NOMO-1 treated with DMSO at 0.1 percent for 48 hours (cell line): ENCODE measurements around the gene CDC6.

ENCODE experiments used
- DNase-seq: peaks from one replicate; lab custom pipeline; 2025; ENCODE audit not compliant: unreplicated experiment; lab: John Stamatoyannopoulos, UW

The CDC6 gene

DNA sequence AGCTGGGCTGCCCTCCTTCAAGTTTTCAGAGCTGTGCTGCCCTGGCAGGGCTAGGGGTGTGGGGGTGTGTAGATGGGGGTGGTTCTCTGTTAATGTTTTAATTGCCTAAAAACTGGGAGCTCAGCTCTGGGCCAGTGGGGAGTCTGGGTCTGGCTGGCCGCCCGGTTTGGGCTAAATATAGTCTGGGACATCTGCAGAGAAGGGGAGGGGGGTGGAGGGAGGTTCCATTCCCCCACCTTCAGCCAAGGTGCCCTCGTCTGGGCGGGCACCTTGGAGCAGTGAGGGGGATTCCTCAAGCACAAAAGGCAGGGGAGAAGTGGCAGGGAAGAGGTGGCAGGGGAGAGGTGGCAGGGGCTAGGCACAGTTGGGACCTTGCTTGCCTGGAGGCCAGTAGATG, 34.3 kb downstream of the CDC6 start:
- DNase-seq, result no peak

DNA sequence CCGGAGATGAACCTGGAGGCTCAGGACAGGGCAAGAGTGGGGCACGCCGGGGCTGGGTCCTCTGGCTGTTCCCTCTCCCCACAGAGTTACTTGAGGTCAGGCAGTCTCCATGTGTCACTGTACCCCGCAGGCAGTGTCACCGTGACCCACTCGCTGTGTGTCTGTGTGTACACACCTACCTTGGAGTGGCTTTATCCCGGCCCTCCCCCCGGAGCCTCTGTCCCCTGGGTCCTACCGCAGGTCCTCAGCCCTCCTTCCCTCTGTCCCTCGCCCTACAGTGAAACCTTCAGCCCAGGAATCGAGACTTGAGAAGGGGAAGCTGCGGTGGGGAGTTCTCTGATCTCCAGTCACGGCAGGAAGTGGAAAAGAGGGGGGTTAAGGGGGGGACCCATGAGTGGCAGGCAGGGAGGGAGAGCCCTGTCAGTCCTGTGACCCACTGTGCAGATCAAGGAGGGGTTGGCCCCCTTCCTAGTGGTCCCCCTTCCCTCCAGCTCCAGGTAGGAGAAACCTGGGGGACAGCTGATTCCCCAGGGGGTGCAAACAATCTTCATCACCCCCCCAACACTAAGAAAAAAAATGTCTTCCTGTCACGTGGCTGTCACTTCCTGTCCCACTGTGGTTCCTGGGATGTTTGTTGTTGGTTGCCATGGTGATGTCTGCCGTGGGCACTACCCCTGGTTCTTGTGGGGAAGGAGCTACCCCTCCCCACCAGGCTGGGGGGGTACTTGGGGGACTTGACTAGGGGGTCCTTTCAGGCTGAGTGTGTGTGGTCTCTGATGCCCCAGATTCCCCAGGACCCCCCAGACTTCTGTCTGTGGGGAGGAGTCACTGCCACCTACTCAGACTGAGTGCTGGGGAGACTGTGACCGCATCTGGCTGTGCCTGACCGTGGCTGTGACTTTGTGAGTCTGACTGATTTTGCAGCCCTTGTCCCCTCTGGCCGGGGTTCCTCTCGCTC, 35.0 kb downstream of the CDC6 start:
- peak; percentile 98 for DNase-seq

DNA sequence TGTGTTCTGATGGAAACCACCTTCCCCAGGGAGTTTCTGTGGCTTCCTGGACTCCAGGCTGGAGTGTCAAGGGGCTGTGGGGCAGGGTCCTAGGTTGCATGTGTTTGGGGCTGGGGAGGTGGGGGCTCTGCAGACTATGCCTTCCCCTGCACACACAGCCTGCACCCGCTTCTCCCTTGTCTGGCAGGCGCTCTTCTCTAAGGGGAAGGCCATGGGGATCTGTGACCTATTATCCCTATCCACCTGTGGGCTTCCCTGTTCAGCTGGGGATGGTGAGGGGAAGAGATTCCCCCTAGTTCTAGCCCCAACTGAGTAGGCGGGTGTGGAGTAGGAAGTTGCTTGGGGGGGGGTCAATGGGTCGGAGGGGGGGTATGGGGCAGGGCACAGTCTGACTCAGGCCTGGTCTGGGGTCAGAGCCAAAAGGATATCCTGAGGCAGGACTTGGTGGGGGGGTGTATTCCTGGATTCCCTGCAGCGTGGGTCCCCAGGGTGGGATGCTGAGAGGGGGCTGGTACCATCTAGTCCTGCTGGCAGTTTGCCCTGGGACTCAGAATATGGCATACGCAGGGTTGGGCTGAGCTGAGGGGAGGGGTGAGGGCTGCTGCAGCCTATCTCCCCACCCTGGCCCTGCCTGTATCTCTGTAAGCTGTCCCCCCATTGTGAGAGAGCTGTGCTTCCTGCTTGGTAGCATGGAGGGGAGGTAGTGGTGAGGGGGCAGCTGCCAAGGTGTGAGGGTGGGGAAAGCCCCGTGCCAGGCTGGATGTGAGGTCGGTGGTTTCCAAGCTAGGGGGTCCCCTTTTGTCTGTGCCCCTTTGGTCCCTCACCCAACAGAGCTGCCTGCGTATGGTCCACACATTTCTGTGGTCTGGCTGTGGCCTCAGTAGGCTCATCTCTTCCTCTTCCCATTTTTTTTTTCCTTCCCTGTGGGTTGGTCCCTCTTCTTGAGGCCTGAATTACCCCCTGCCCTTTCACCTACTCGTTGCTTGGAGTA, 36.0 kb downstream of the CDC6 start:
- no peak for DNase-seq

DNA sequence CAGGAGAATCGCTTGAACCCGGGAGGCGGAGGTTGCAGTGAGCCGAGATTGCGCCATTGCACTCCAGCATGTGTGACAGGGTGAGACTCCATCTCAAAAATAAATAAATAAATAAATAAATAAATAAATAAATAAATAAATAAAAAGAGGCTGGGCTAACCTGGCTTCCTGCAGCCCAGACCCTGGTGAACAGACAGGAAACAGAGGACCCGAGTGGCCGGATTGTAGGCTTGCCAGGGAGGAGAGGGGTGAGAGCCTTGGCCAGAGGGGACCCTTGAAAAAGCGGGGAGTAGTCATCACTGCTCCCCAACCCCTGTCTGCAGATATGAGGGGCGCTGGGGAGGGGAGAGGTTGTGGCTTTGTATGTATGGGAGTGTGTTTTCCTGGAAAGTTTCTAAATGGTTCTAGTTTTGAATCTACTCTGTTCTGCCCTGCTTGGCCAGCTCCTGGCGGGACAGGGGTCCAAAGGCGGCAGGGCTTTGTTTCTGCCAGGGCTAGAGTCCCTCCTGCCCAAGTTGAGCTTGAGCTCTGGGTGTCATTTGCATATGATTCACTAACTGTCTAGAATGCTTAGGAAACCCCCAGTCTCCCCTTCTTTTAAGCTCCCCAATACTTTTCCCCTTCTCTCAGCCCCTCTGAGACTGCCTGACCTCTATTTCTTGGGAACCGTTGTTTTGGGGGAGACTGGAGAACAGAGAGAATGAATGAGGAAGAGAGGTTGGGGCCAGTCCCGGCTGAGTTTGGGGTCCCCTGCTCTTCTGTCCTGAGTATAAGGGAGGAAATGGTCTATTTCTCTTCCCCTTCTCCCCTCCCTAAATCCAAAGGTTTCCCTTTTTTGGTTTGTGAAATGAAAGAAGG, 37.7 kb downstream of the CDC6 start:
- no peak for DNase-seq

DNA sequence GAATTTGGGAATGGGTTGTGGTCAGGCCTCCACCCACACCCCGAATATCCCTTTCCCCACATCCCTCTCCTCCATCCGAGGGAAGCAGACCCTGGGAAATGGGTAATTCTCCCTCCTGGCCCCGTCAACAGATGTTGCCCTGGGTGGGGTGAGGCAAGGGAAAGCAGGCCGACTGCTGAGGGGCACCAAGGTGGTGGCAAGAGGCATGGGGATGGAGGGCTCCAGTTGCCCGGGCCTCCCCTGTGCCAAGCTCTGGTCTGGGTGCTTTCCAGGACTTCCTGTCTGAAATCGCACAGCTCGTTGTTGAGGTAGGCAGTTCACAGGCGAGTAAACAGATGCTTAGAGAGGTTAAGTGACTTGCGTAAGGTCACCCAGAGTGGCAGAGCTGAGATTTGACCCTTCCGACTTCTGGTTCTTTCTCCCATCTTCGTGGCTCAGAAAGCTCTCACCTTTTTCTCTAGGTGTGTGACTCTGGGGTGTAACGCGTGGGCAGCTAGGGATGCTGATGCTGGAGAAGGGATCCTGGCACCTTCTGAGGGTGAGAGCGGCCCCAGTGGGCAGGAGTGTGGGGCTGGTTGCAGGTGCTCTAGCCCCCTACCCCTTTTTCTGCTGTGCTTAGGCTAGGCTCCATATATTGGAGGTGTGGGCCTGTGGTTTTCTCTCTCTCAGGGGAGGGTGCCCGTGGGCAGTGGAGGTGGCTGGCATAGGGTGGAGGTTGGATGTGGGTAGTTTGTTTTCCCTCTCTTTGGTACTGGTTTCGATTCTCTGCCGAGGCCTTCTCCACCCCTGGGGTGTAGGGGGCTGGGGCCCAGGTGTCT, 38.5 kb downstream of the CDC6 start:
- DNase-seq, result peak; percentile 35

DNA sequence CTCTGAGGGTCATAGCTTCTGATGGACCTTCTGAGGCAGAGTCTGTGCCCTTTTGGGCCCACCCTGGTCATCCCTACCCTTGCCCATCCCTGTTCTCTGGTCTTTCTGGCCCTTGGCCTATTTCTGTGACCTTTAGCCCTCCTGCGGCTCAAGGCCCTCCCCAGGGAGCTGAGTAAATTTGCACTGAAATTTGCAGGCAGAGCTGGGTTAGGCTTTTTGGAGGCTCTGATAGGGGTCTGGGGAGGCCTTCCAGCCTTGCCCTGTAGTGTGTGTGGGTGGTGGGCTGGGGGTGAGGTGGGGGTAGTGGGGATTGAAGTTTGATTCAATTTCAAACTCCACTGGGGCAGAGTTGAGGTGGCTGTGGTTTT, 39.1 kb downstream of the CDC6 start:
- DNase-seq, result no peak

DNA sequence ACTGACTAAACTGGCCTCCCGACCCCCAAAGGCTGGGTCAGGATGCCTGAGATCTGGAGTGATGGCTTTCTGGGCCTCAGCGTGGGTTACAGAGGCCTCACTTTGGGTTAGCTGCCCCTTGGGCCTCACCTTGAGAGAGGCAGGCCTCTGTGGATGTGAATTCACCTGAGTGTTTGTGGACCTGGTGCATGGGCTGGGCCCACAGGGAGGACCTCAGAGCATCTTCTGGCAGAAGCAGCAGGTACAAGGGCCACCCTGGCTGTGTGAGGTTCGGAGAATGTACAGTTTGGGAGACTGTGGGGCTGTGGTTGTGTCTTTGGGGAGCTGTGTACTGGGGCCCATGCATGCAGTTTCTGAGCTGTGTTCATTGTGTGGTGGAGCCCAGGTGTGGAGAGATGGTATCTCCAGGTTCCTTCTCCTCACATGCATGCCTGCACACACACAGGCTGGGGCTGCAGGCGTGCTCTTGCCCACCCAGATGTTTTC, 39.6 kb downstream of the CDC6 start:
- DNase-seq, result no peak

DNA sequence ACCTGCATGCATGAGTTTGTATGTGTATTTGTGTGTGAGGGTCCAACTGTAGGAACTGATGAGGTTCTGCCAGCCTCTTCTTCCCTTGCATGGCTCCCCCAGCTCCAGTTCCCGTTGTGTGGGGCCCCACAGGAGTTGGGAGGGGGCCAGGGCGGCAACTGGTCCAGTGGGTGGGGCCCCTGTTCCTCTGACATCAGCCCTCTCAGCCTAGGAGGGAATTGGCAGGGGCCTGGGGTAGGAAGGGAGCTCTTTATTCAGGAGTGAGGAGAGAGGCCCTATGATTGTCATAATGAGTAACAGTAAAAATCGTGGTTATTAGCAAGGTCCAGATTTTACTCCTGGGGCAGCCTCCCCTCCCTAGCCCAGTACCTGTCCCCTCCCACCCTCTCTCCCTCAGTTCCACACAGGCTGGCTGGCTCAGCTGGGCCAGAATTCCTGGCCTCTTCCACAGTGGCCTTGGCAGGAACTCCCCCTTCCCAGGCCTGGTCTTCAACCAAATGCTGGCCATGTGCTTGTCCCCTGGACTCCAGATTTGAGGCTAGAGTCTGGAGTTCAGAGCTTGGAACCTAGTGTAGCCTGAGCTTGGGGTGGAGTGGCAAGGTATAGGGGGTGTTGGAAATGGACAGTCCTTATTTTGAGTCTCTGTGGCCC, 40.2 kb downstream of the CDC6 start:
- no peak for DNase-seq

DNA sequence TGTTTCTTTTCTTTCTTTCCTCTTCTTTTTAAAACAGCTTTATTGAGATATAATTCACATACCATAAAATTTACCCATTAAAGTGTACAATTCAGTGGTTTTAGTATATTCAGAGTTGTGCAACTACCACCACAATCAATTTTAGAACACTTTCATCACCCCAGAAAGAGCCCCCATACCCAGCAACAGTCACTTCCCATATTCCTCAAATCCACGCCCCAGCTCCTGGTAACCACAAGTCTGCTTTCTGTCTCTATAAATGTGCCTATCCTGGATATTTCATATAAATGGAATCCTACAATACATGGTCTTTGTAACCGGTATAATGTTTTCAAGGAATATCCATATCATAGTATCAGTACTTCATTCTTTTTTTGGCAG, 40.7 kb downstream of the CDC6 start:
- peak; percentile 52 for DNase-seq

DNA sequence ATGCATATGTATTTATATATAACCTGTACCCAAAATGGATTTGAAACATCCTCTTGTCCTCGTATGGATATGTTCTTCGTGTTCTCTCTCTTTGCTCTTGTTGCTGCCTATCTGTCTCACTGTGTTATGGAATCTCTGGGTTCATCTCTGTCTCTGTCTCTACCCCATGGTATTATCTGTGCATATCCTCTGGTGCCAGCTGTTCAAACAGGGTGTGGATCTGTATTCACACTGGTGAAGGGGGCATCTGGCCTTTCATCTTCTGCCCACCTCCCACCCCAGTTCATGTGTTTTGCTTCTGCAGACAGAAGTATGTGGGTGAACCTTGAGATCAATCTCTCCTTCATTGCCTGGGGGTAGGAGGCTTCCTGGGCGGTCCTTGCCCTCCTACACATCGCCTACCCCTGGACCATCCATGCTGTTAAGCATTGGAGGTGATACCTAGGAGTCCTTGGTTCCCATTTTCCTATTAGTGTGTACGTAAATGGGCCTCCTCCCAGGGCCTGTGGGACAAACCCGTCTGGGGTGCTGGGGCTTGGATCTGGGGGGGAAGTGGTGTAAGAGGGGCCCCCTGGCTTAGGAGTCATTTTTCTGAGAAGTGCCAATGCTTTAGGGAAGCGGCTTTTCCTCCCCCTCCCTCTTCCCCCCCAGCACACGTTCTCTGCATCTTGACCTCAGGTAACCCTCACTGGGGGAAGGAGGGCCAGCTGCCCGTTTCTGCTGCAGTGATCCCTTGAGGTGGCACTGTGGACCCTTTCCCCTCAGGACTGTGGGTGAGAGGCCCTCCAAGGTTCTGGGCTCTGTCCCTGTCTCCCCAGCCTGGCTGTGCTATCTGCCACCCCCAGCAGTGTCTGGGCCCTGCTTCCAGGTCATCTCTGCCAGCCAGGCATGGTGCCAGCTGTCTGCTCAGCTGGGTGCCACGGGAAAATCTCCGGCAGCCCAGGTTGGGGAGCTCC, 42.4 kb downstream of the CDC6 start:
- DNase-seq, result peak; percentile 82

DNA sequence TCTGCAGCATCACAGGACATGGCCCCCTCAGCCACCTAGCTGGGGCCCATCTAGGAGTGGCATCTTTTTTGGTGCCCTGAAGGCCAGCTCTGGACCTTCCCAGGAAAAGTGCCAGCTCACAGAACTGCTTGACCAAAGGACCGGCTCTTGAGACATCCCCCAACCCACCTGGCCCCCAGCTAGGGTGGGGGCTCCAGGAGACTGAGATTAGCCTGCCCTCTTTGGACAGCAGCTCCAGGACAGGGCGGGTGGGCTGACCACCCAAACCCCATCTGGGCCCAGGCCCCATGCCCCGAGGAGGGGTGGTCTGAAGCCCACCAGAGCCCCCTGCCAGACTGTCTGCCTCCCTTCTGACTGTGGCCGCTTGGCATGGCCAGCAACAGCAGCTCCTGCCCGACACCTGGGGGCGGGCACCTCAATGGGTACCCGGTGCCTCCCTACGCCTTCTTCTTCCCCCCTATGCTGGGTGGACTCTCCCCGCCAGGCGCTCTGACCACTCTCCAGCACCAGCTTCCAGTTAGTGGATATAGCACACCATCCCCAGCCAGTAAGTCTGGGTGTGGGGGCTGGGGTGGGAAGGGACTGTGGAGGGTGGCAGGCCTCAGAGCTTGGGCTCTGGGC, 43.3 kb downstream of the CDC6 start:
- no peak for DNase-seq

DNA sequence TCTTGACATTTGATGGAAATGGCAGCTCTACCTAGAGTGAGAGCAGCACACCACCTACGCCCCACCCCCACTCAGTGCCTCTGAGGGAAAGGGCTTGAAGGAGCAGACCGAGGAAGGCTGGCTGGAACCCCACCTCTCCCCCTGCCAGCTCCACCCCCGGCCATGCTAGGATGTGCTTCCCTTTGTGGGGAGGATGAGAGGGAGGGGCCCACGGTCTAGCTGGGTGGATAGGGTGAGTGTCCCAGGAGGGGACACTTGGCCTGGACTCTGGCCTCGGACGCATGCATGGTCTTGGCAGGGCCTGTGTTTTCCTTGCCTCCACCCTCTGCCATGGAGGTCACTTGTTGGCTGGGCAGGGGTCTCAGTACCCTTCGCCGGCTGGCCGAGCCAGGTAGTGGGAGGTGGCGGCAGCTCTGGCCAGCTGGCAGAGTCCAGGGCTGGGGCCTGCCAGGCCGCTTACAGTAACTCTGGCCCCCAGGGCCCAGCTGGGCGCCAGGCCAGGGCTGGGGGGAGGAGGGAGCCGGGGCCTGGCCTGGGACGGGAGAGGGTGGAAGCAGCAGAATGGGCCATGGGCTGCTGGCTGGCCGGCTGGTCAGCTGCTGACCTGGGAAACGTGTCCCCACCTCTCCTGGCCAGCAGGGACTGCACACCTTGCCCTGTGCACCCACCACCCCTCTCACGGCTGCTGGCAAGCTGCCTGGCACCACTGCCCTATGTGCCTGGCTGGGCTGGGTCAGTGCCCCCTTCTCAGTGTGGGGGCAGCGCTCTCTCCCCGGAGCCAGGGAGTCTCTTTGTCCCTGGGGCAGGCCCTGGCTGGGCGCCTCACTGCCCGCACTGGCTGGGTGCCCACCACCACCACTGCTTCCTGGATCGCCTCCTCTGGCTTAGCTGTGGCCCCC, 44.3 kb downstream of the CDC6 start:
- DNase-seq, result no peak

DNA sequence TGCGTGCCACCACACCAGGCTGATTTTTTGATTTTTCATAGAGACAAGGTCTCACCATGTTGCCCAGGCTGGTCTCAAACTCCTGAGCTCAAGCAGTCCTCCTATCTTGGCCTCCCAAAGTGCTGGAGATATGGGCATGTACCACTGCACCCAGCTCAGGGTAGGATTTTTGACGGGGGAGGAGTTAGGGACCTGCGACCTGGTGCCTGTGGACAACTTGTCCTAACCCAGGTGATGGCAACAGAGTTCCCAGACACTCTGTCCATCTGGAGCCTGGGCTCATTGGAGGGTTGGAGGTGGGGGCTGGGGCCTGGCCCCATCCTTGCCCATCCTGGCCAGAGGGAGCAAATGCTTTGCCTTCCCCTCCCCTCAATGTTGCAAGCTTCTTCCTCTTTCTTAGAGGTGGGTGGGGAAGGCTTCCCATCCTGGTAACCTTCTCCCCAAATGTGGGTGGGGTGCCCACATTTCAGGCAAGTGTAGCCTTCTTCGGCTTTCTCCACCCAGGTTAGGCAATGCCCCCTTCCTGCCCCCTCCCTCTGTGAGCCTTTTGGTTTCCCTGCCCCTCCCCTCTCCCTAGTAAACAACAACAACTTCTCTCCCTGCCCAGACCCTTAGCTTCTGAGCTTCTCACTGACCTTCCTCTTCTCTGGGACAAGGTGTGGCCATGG, 46.2 kb downstream of the CDC6 start:
- peak; percentile 67 for DNase-seq

DNA sequence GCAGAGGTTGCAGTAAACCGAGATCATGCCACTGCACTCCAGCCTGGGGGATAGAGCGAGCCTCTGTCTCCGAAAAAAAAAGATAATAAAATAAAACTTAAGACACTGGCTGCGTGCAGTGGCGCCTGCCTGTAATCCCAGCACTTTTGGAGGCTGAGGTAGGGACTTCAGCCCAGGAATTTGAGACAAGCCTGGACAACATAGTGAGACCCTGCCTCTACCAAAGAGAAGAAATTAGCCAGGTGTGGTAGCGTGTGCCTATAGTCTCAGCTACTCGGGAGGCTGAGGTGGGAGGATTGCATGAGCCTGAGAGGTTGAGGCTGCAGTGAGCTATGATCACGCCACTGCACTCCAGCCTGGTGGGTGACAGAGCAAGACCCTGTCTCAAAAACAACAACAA, 47.9 kb downstream of the CDC6 start:
- DNase-seq, result no peak

DNA sequence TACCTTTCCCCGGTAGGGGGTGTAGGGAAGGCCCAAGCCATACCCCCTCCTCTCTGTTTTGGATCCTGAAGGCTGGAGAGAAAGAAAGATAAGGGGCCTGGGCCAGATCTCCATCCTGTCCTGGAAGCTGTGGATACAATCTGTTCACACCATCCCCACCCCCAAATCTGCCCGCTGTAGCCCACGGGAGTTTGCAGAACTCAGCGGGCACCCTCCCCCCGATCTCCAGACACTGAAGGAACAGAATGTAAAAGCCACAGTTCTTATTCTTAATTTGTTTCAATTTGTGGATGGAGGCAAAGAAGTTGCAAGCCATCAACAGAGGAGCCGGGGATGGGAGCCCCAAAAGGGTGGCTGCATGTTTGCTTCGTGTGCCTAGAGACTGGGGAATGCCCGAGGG, 49.7 kb downstream of the CDC6 start:
- no peak for DNase-seq

DNA sequence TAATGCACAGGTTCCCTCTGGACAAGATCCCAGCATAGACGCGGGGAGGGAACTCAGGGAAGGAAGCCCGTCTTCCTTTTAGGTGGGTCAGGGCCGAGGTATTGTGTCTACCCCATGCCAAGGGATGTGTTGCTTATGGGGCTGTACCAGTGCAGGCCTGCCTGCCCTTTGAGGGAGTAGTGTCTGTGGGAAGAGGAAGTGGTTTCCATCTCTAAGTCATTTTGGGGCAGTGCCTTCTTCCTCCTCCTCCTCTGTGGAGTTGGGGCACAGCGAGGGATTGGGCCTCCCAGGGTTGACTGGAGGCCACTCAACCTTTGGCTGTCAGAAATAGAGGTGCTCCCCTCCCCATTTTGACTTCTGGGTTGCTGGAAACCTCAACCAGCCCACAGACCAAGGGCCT, 50.4 kb downstream of the CDC6 start:
- DNase-seq, result peak; percentile 53
